Keratinocyte (primary cell): ENCODE data around the gene RERG. TPM values are rescaled to one million over a fixed set of nuclear protein-coding genes. Genes with fewer than 3 reads are reported as not detected.

Source experiments
- DNase-seq: peaks from one replicate; pipeline ENCODE4 v3.0.0-alpha.2; 2011; ENCODE audit warnings: low read depth, missing footprints, low spot score
- FAIRE-seq: peaks from 2 replicates; lab custom pipeline; 2011; peaks lifted over from hg19 to GRCh38; lab: Jason Lieb, UNC
- H2AFZ ChIP-seq: 2 replicates; pipeline ENCODE4 v1.6.0; 2012; ENCODE audit warnings: low read length, control low read depth, inconsistent platforms; ENCODE audit not compliant: control insufficient read depth
- H3K27ac ChIP-seq: 2 replicates; pipeline ENCODE4 v1.5.1; 2011; ENCODE audit warnings: low read length; ENCODE audit not compliant: control insufficient read depth, insufficient read depth
- H3K27me3 ChIP-seq: 3 replicates; pipeline ENCODE4 v1.6.0; 2011; ENCODE audit warnings: low read length; ENCODE audit not compliant: control insufficient read depth, insufficient read depth; ENCODE audit errors: extremely low read depth
- H3K36me3 ChIP-seq, 2 experiments: 2 replicates in 1 of 2; 3 replicates in 1 of 2; pipeline ENCODE4 v1.5.1; 2011; ENCODE audit warnings: low read length in 2 of 2, mild to moderate bottlenecking in 1 of 2; ENCODE audit not compliant: control insufficient read depth in 2 of 2, insufficient read depth in 2 of 2; ENCODE audit errors: extremely low read depth in 1 of 2
- H3K4me1 ChIP-seq: 3 replicates; pipeline ENCODE4 v1.5.1; 2011; ENCODE audit warnings: low read length; ENCODE audit not compliant: control insufficient read depth, insufficient read depth; ENCODE audit errors: extremely low read depth
- H3K4me2 ChIP-seq: 3 replicates; pipeline ENCODE4 v1.6.0; 2011; ENCODE audit warnings: low read depth, low read length; ENCODE audit not compliant: control insufficient read depth, insufficient read depth; ENCODE audit errors: extremely low read depth
- H3K4me3 ChIP-seq, 3 experiments: fragments of 200-600 bp in 1 of 3; sonication (generic) in 1 of 3; 2 replicates in 2 of 3; 3 replicates in 1 of 3; pipeline ENCODE4 v1.5.1; 2011 to 2016; ENCODE audit warnings: low read length in 3 of 3, mild to moderate bottlenecking in 3 of 3, control low read depth in 2 of 3, inconsistent platforms in 1 of 3, low read depth in 1 of 3, mixed read lengths in 1 of 3, mixed run types in 1 of 3, moderate library complexity in 1 of 3; ENCODE audit not compliant: control insufficient read depth in 2 of 3, insufficient read depth in 2 of 3; ENCODE audit errors: extremely low read depth in 1 of 3
- H3K79me2 ChIP-seq: 2 replicates; pipeline ENCODE4 v1.6.0; 2012; ENCODE audit warnings: low read length; ENCODE audit not compliant: control insufficient read depth, insufficient read depth
- H3K9ac ChIP-seq: 3 replicates; pipeline ENCODE4 v1.6.0; 2011; ENCODE audit warnings: low read length; ENCODE audit not compliant: control insufficient read depth, insufficient read depth; ENCODE audit errors: extremely low read depth
- H3K9me1 ChIP-seq: 3 replicates; pipeline ENCODE4 v1.6.0; 2011; ENCODE audit warnings: low read length; ENCODE audit not compliant: control insufficient read depth, insufficient read depth; ENCODE audit errors: extremely low read depth
- H3K9me3 ChIP-seq: 2 replicates; pipeline ENCODE4 v1.5.1; 2012; ENCODE audit warnings: low read depth, low read length; ENCODE audit not compliant: control insufficient read depth
- H4K20me1 ChIP-seq: 3 replicates; pipeline ENCODE4 v1.6.0; 2011; ENCODE audit warnings: low read length; ENCODE audit not compliant: control insufficient read depth, insufficient read depth; ENCODE audit errors: extremely low read depth
- EZH2 ChIP-seq: IDR thresholded peaks from one replicate; pipeline ENCODE4 v1.6.1; 2012; ENCODE audit warnings: inconsistent platforms, mild to moderate bottlenecking, low read length, moderate library complexity
- dilution Hi-C: fragments of 300-500 bp; cut with MboI; formaldehyde crosslinking; loops from one replicate; pipeline ENCODE4 v1.7.0; 2020; ENCODE audit warnings: low sequenced_read_pairs; ENCODE audit not compliant: extremely low pct_ligation_motif_present
- polyA plus RNA-seq, 5 experiments: library from polyadenylated mRNA; depleted of rRNA in 3 of 5; stranded (reverse) in 3 of 5; stranded (forward) in 1 of 5; unstranded in 1 of 5; fragments of >200 nt; gene quantifications; 1 replicate in 1 of 5; 2 replicates in 3 of 5; 3 replicates in 1 of 5; pipeline versions ENCODE4 v1.2.1 to v1.2.3, GENCODE V29; 2011 to 2012; ENCODE audit warnings: missing spikeins in 2 of 5, low read depth in 1 of 5, low replicate concordance in 1 of 5
- TF ChIP-seq, protein P1 (sequence below), 3 experiments: IDR thresholded peaks in 1 of 3; conservative IDR thresholded peaks in 1 of 3; optimal IDR thresholded peaks in 1 of 3; 2 replicates in 2 of 3; 3 replicates in 1 of 3; pipeline versions ENCODE3 to v1.5.1; 2011; ENCODE audit warnings: low read length in 3 of 3, mild to moderate bottlenecking in 3 of 3, moderate library complexity in 2 of 3, control low read depth in 1 of 3, inconsistent platforms in 1 of 3; ENCODE audit not compliant: insufficient read depth in 2 of 3; ENCODE audit errors: extremely low read depth in 1 of 3

The RERG gene
- polyA plus RNA-seq, 1 donor (not counting 4 experiments of a cell fraction or from before 2014, with no cell fraction given) = not detected

DNA sequence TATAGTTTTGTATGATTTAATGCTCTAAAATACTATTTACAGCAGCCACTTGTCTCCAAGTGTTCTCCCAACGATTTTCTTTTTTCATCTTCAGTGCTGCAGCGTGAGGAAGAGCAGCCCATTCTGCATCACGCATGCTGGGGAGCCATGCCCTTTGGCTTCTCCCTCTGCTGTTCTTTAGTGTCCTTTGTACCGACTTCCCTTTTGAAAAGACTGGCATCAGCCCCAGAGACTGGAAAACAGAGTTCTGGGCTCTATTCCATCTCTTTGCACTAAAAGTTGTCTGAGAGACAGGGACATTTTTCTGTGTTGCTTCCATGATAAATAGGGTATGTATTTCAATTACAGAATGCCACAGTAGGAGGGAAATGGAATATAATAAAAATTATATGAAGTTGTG is 105.1 kb downstream of the RERG start:
- no peaks in the 10 kb centered on the region for H3K9me3 ChIP-seq
- no peak for TF ChIP-seq EZH2
- TF ChIP-seq, protein P1, sequence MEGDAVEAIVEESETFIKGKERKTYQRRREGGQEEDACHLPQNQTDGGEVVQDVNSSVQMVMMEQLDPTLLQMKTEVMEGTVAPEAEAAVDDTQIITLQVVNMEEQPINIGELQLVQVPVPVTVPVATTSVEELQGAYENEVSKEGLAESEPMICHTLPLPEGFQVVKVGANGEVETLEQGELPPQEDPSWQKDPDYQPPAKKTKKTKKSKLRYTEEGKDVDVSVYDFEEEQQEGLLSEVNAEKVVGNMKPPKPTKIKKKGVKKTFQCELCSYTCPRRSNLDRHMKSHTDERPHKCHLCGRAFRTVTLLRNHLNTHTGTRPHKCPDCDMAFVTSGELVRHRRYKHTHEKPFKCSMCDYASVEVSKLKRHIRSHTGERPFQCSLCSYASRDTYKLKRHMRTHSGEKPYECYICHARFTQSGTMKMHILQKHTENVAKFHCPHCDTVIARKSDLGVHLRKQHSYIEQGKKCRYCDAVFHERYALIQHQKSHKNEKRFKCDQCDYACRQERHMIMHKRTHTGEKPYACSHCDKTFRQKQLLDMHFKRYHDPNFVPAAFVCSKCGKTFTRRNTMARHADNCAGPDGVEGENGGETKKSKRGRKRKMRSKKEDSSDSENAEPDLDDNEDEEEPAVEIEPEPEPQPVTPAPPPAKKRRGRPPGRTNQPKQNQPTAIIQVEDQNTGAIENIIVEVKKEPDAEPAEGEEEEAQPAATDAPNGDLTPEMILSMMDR (optimal IDR thresholded peaks at IDR 0.05 in 1 of 3, IDR thresholded peaks at IDR 0.05 in 1 of 3, conservative IDR thresholded peaks at IDR 0.05 in 1 of 3; ENCODE audit: extremely low read depth in 1 of 3, insufficient read depth in 2 of 3, low read length in 3 of 3) = no peak
- H3K4me2 ChIP-seq = no peak overlapping the region
- DNase-seq (no peak), FAIRE-seq (no peak)
- no peak overlapping the region for H3K4me3 ChIP-seq
- no peaks in the 10 kb centered on the region for H4K20me1 ChIP-seq
- H3K79me2 ChIP-seq = no peaks in the 10 kb centered on the region
- H2AFZ ChIP-seq = no peak overlapping the region
- H3K9me1 ChIP-seq = no peaks in the 10 kb centered on the region
- dilution Hi-C loops = no loop called here
- no peak overlapping the region for H3K27ac ChIP-seq
- no peak overlapping the region for H3K9ac ChIP-seq
- no peaks in the 10 kb centered on the region for H3K27me3 ChIP-seq
- H3K36me3 ChIP-seq = no peaks in the 10 kb centered on the region
- no peaks in the 10 kb centered on the region for H3K4me1 ChIP-seq

DNA sequence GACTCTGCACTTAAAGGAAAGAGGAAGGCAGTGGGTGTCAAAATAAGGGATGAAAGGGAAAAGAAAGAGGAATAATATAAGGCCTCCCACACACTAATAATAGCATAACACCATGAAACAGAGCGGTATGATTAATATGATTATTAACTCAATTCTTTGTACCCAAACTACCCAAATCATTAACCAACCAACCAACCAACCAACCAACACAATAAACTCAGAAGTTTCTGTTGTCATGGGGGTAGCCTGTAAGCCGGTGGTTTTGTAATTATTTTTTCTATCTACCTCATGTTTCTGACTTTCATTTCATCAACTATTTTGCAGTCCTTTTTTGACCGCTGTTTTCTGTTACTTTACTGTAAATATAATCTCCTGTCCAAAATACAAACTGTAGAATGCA is 105.8 kb downstream of the RERG start:
- Histone ChIP-seq H3K9me3 (no peaks in the 10 kb centered on the region), H3K9me1 (no peaks in the 10 kb centered on the region), H3K4me1 (no peaks in the 10 kb centered on the region), H3K9ac (no peak overlapping the region), H3K27ac (no peak overlapping the region), H3K27me3 (no peaks in the 10 kb centered on the region), H3K4me3 (no peak overlapping the region), H3K79me2 (no peaks in the 10 kb centered on the region), H3K4me2 (no peak overlapping the region), H2AFZ (no peak overlapping the region), H4K20me1 (no peaks in the 10 kb centered on the region), H3K36me3 (no peaks in the 10 kb centered on the region)
- FAIRE-seq (no peak), DNase-seq (no peak)
- TF ChIP-seq EZH2 = no peak
- TF ChIP-seq, protein P1 (optimal IDR thresholded peaks at IDR 0.05 in 1 of 3, IDR thresholded peaks at IDR 0.05 in 1 of 3, conservative IDR thresholded peaks at IDR 0.05 in 1 of 3; ENCODE audit: extremely low read depth in 1 of 3, insufficient read depth in 2 of 3, low read length in 3 of 3) = no peak
- dilution Hi-C loops = no loop called here
